ENCODE measurements around the gene OR9G1. TPM values are rescaled to one million over a fixed set of nuclear protein-coding genes. Genes with fewer than 3 reads are reported as not detected.

OR9G1 gene
- total RNA-seq, 4 donors from 2014 or later = not detected

GRCh38 chr11:56693428-56693827 lies 5.5 kb upstream of the OR9G1 start:
- H3K27me3 ChIP-seq = no peaks in the 10 kb centered on the region
- WGBS, 2 donors = 73 to 76% methylated on average over 2 of the region's 2 CpGs

GRCh38 chr11:56700242-56700913 lies 1.5 kb downstream of the OR9G1 start:
- no peak for DNase-seq (ENCODE audit: low spot score in 2 of 2)
- H3K36me3 ChIP-seq = no peaks in the 10 kb centered on the region
- no peaks in the 10 kb centered on the region for H3K4me1 ChIP-seq
- H3K27me3 ChIP-seq = no peaks in the 10 kb centered on the region
- no peak overlapping the region for H3K27ac ChIP-seq
- H3K9me3 ChIP-seq = no peaks in the 10 kb centered on the region
- 60 to 65% methylated on average over 10 of the region's 10 CpGs for WGBS, 2 donors
- TF ChIP-seq EP300 (IDR thresholded peaks at IDR 0.05) (no peak), CTCF (IDR thresholded peaks at IDR 0.05) (no peak), POLR2A (IDR thresholded peaks at IDR 0.05) (no peak)
- no peak overlapping the region for H3K4me3 ChIP-seq

More at GRCh38 chr11:56693428-56693827, 5.5 kb upstream of the OR9G1 start:
- H3K4me1 ChIP-seq = no peaks in the 10 kb centered on the region
- DNase-seq (ENCODE audit: low spot score in 2 of 2) = no peak
- no peaks in the 10 kb centered on the region for H3K36me3 ChIP-seq
- no peaks in the 10 kb centered on the region for H3K9me3 ChIP-seq
- no peak overlapping the region for H3K4me3 ChIP-seq
- H3K27ac ChIP-seq = no peak overlapping the region
- TF ChIP-seq POLR2A (IDR thresholded peaks at IDR 0.05) (no peak), CTCF (IDR thresholded peaks at IDR 0.05) (no peak), EP300 (IDR thresholded peaks at IDR 0.05) (no peak)

GRCh38 chr11:56700914-56701485 lies 2.1 kb downstream of the OR9G1 start:
- no peak for DNase-seq (ENCODE audit: low spot score in 2 of 2)
- Histone ChIP-seq H3K27ac (no peak overlapping the region), H3K4me3 (no peak overlapping the region), H3K36me3 (no peaks in the 10 kb centered on the region), H3K27me3 (no peaks in the 10 kb centered on the region), H3K4me1 (no peaks in the 10 kb centered on the region), H3K9me3 (no peaks in the 10 kb centered on the region)
- WGBS, 2 donors = 36 to 44% methylated on average over 8 of the region's 8 CpGs
- no peak for TF ChIP-seq EP300 (IDR thresholded peaks at IDR 0.05)
- no peak for TF ChIP-seq CTCF (IDR thresholded peaks at IDR 0.05)
- TF ChIP-seq POLR2A (IDR thresholded peaks at IDR 0.05) = no peak

GRCh38 chr11:56705784-56706396 lies 7.0 kb downstream of the OR9G1 start:
- 47 to 63% methylated on average over 1 of the region's 1 CpG for WGBS, 2 donors
- H3K4me1 ChIP-seq = no peaks in the 10 kb centered on the region
- H3K27me3 ChIP-seq = no peaks in the 10 kb centered on the region
- H3K36me3 ChIP-seq = no peaks in the 10 kb centered on the region
- H3K9me3 ChIP-seq = peaks cover 0 to 18% (median 1%) of the 10 kb centered on the region in 4 donors
- no peak overlapping the region for H3K27ac ChIP-seq
- DNase-seq (ENCODE audit: low spot score in 2 of 2) = no peak
- no peak overlapping the region for H3K4me3 ChIP-seq
- no peak for TF ChIP-seq CTCF (IDR thresholded peaks at IDR 0.05)
- TF ChIP-seq EP300 (IDR thresholded peaks at IDR 0.05) = no peak
- TF ChIP-seq POLR2A (IDR thresholded peaks at IDR 0.05) = no peak

- Histone ChIP-seq H3K4me1 (no peaks in the 10 kb centered on the region), H3K4me3 (no peak overlapping the region), H3K9me3 (peaks cover 0 to 18% (median 1%) of the 10 kb centered on the region in 4 donors), H3K27ac (no peak overlapping the region), H3K27me3 (no peaks in the 10 kb centered on the region), H3K36me3 (no peaks in the 10 kb centered on the region)
- DNase-seq (ENCODE audit: low spot score in 2 of 2) = no peak
- WGBS, 2 donors = 77 to 79% methylated on average over 2 of the region's 2 CpGs
- no peak for TF ChIP-seq EP300 (IDR thresholded peaks at IDR 0.05)
- TF ChIP-seq CTCF (IDR thresholded peaks at IDR 0.05) = no peak
- TF ChIP-seq POLR2A (IDR thresholded peaks at IDR 0.05) = no peak
Measured at GRCh38 chr11:56706486-56706885, 7.6 kb downstream of the OR9G1 start.

Data from tibial nerve (tissue), 4 donors.